Measurements from ENCODE around the gene PSMG4. TPM values are rescaled to one million over a fixed set of nuclear protein-coding genes. Genes with fewer than 3 reads are reported as not detected.

PSMG4 gene
- total RNA-seq, 1 experiment from 2014 or later = 40.0 TPM

GRCh38 chr6:3297006-3297405 is 38.3 kb downstream of the PSMG4 start:
- peaks cover 9% of the 10 kb centered on the region for H3K36me3 Mint-ChIP-seq (ENCODE audit: insufficient read depth, unreplicated experiment)
- no TSS peak for BruUV-seq (replicated peaks)
- no peaks in the 10 kb centered on the region for H3K27me3 Mint-ChIP-seq (ENCODE audit: insufficient read depth, unreplicated experiment)
- ChIA-PET POLR2A (no interaction called here), CTCF (no interaction called here)
- no peaks in the 10 kb centered on the region for H3K4me1 Mint-ChIP-seq (ENCODE audit: insufficient read depth, unreplicated experiment)
- no peak for DNase-seq (ENCODE audit: unreplicated experiment)
- TF ChIP-seq, protein P1, sequence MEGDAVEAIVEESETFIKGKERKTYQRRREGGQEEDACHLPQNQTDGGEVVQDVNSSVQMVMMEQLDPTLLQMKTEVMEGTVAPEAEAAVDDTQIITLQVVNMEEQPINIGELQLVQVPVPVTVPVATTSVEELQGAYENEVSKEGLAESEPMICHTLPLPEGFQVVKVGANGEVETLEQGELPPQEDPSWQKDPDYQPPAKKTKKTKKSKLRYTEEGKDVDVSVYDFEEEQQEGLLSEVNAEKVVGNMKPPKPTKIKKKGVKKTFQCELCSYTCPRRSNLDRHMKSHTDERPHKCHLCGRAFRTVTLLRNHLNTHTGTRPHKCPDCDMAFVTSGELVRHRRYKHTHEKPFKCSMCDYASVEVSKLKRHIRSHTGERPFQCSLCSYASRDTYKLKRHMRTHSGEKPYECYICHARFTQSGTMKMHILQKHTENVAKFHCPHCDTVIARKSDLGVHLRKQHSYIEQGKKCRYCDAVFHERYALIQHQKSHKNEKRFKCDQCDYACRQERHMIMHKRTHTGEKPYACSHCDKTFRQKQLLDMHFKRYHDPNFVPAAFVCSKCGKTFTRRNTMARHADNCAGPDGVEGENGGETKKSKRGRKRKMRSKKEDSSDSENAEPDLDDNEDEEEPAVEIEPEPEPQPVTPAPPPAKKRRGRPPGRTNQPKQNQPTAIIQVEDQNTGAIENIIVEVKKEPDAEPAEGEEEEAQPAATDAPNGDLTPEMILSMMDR (IDR thresholded peaks at IDR 0.05; ENCODE audit: unreplicated experiment) = no peak
- no peak overlapping the region for H3K4me3 Mint-ChIP-seq (ENCODE audit: unreplicated experiment)
- H3K27ac Mint-ChIP-seq (ENCODE audit: low read depth, unreplicated experiment) = no peak overlapping the region
- intact Hi-C loops (cut with micrococcal nuclease) = no loop called here
- no peaks in the 10 kb centered on the region for H3K9me3 Mint-ChIP-seq (ENCODE audit: unreplicated experiment)

DNA sequence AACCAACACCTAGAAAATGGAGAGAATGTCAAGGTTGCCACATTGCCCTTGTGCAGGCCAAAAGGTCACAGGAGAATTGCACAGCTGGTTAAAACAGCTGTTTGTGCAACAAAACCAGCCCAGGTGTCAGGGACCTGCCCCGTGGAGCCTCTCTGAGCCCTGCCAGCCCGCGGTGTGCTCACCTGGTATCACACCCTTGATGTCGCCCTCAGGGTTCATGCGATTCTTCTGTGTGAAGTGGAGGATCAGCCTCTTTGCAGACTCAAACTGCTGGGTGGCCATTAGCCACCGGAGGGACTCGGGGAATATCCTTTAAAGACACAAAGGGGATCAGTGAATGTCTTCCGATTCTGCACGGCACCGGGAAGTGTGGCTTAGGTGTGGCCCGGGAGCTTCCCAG is 39.2 kb downstream of the PSMG4 start:
- DNase-seq (ENCODE audit: unreplicated experiment) = no peak
- CTCF ChIA-PET = no interaction called here
- intact Hi-C loops (cut with micrococcal nuclease) = no loop called here
- BruUV-seq (replicated peaks) = no TSS peak
- no peak overlapping the region for H3K4me3 Mint-ChIP-seq (ENCODE audit: unreplicated experiment)
- TF ChIP-seq, protein P1 (IDR thresholded peaks at IDR 0.05; ENCODE audit: unreplicated experiment) = no peak
- H3K27me3 Mint-ChIP-seq (ENCODE audit: insufficient read depth, unreplicated experiment) = no peaks in the 10 kb centered on the region
- H3K36me3 Mint-ChIP-seq (ENCODE audit: insufficient read depth, unreplicated experiment) = peaks cover 9% of the 10 kb centered on the region
- POLR2A ChIA-PET = no interaction called here
- H3K4me1 Mint-ChIP-seq (ENCODE audit: insufficient read depth, unreplicated experiment) = no peaks in the 10 kb centered on the region
- no peak overlapping the region for H3K27ac Mint-ChIP-seq (ENCODE audit: low read depth, unreplicated experiment)
- H3K9me3 Mint-ChIP-seq (ENCODE audit: unreplicated experiment) = no peaks in the 10 kb centered on the region

DNA sequence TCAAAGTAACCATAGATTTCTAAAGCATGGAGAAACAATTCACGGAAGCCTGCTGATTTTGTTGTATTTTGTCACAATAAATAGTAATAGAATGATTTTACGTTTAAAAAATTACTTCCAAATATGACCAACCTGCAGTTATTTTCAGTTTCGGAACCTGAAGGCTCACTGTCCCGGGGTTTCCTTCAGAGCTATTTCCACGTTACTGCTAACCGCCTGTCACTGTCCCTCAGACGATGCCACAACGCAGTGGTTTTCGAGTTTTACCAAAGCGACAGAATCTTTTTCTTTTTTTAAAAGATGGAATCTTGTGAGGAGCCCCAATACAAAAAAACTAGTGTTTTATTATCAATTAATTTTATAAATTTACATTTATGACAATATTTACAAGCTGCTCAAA is 40.5 kb downstream of the PSMG4 start:
- no peak overlapping the region for H3K4me3 Mint-ChIP-seq (ENCODE audit: unreplicated experiment)
- no TSS peak for BruUV-seq (replicated peaks)
- no peak for DNase-seq (ENCODE audit: unreplicated experiment)
- ChIA-PET POLR2A (interaction anchor here (0.8 kb wide), 1 partner anchor 147 kb away, joined by 3 read pairs; no protein-coding TSS in a partner anchor), CTCF (no interaction called here)
- no peak overlapping the region for H3K27ac Mint-ChIP-seq (ENCODE audit: low read depth, unreplicated experiment)
- H3K27me3 Mint-ChIP-seq (ENCODE audit: insufficient read depth, unreplicated experiment) = no peaks in the 10 kb centered on the region
- no peaks in the 10 kb centered on the region for H3K9me3 Mint-ChIP-seq (ENCODE audit: unreplicated experiment)
- intact Hi-C loops (cut with micrococcal nuclease) = no loop called here
- peaks cover 9% of the 10 kb centered on the region for H3K36me3 Mint-ChIP-seq (ENCODE audit: insufficient read depth, unreplicated experiment)
- TF ChIP-seq, protein P1 (IDR thresholded peaks at IDR 0.05; ENCODE audit: unreplicated experiment) = no peak
- no peaks in the 10 kb centered on the region for H3K4me1 Mint-ChIP-seq (ENCODE audit: insufficient read depth, unreplicated experiment)

DNA sequence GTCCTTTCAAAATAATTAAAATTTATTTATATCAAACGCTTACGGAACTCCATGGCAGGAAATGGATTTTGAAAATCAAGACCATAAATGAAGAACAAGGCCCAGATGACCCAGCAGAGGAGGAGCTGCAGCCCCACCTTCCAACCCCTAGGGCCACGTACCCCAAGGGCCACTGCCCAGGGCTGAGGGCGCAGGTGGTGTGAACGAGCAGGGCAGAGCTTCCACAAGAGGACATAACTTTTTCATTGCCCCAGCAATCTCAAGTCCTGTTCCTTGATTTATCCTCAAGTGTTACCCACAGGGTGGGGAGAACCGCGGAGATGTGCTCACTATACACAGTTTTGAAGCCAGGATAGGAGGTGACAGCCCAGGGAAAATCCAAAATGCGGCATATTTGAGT is 42.8 kb downstream of the PSMG4 start:
- no peaks in the 10 kb centered on the region for H3K27me3 Mint-ChIP-seq (ENCODE audit: insufficient read depth, unreplicated experiment)
- ChIA-PET POLR2A (no interaction called here), CTCF (no interaction called here)
- TF ChIP-seq, protein P1 (IDR thresholded peaks at IDR 0.05; ENCODE audit: unreplicated experiment) = no peak
- intact Hi-C loops (cut with micrococcal nuclease) = no loop called here
- H3K9me3 Mint-ChIP-seq (ENCODE audit: unreplicated experiment) = no peaks in the 10 kb centered on the region
- H3K4me1 Mint-ChIP-seq (ENCODE audit: insufficient read depth, unreplicated experiment) = no peaks in the 10 kb centered on the region
- no peaks in the 10 kb centered on the region for H3K36me3 Mint-ChIP-seq (ENCODE audit: insufficient read depth, unreplicated experiment)
- no peak overlapping the region for H3K4me3 Mint-ChIP-seq (ENCODE audit: unreplicated experiment)
- no peak for DNase-seq (ENCODE audit: unreplicated experiment)
- H3K27ac Mint-ChIP-seq (ENCODE audit: low read depth, unreplicated experiment) = no peak overlapping the region
- no TSS peak for BruUV-seq (replicated peaks)
